Right lobe of liver (tissue), 4 donors: Measurements from ENCODE around the gene SEMA4D.

Experiments
- CTCF ChIP-seq, 4 donors: fragments of 200-600 bp in 3 of 4; fragments of 450-650 bp in 1 of 4; IDR thresholded peaks; one replicate each; pipeline versions ENCODE4 v1.5.1 to v1.8.0; 2016 to 2022; ENCODE audit warnings: antibody characterized with exemption in 4 of 4, mild to moderate bottlenecking in 2 of 4
- POLR2A ChIP-seq: fragments of 450-650 bp; IDR thresholded peaks from one replicate; pipeline ENCODE4 v1.6.1; 2017; ENCODE audit warnings: antibody characterized with exemption, mild to moderate bottlenecking
- donor health status: DM: no; HTN: no; CAD: no.
- donor health status: DM: no; HTN: no; CAD: no.
- donor health status: DM: no; HTN: yes; CAD: no.

- TF ChIP-seq CTCF (IDR thresholded peaks at IDR 0.05) = no peak
- no peak for TF ChIP-seq POLR2A
Measured at GRCh38 chr9:89481538-89481915, 16.4 kb downstream of the SEMA4D start.
